GM19397 (cell line): Measurements from ENCODE around the gene IL23R.

ENCODE experiments used
- ATAC-seq: cut with Tn5 transposase; IDR thresholded peaks from one replicate; pipeline ENCODE4 v1.9.1; 2021; ENCODE audit warnings: mild to moderate bottlenecking, moderate library complexity; ENCODE audit not compliant: unreplicated experiment

IL23R gene

DNA sequence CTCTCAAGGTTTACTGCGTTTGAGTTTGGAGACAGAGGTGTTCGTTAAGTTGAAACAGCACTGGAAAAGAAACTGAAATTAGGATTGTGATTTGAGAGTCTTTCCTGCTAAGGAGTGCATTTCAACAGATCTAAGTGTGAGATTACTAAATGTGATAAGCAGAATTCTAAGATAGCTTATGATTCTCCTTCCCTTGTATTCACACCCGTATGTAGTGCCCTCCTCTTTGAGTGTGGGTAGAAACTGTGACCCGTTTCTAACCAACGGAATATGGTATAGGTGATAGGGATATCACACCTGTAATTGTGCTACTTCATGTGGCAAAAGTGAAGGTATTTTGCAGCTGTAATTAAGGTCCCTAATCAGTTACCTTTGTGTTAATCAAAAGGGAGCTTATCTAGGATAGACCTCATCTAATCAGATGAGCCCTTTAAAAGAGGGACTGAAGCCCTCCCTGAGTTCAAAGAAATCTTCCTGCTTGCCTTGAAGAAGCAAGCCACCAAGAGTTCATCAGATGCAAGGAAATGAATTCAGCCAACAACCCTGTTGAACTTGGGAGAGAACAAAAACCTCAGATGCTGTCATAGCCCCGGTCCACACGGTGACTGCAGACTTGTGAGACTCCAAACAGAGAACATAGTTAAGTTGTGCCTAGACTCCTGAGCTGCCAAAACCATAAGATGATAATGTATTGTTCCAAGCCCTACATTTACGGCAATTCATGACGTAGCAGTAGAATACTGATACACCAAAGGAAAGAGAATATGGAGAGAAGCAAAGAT, 128.8 kb downstream of the IL23R start:
- no peak for ATAC-seq

GRCh38 chr1:67298762-67299161, 132.5 kb downstream of the IL23R start:
- ATAC-seq, result no peak

DNA sequence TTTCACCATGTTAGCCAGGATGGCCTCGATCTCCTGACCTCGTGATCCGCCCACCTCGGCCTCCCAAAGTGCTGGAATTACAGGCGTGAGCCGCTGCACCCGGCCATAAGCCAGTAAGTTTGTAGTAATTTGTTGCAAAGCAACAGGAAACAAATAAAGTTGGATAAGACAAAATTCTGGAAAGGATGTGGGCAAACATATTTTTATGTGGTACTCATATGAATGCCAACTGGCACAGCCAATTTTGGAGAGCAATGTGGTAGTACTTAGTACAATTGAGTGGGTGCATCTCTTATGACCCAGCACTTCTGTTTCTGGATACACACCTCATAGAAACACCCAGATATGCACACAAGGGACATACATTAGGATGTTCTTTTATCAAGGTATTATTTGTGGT, 133.0 kb downstream of the IL23R start:
- no peak for ATAC-seq

- ATAC-seq, result no peak
Measured at GRCh38 chr1:67300561-67300960, 134.3 kb downstream of the IL23R start.

DNA sequence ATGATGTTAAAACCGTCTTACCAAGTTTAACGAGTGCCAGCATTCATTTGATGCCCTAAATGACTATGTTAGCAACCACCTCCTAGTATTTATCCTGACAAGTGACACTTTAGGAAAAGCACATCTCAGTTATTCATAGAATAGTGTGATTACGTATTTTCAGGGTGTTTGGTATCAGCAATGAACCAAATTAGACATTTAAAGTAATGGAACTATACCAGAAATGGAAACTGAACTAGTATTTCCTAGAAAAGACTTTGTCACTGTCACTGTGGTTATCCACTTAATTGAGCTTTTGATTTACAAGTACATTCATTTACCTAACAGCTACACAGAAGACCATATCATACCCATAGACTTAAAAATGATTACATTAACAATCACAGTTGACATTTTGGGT, 137.8 kb downstream of the IL23R start:
- no peak for ATAC-seq

DNA sequence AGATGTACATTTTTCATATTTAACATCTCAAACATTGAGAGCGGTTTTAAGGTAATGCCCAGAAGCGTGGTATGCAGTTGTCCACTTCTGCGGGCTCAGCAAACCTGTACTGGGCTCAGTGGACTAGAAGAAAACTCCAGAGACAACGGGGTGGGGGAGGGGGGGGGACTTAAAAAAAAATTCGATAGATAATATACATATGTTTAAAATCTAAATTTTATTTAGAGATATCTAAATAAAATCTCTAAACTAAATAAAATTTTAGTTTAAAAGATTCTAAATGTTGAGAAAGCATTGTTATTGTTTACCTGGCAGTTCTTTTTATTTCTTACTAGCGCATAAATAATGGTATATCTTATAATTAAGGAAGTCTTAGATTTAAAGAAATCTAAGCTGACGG, 140.3 kb downstream of the IL23R start:
- no peak for ATAC-seq

DNA sequence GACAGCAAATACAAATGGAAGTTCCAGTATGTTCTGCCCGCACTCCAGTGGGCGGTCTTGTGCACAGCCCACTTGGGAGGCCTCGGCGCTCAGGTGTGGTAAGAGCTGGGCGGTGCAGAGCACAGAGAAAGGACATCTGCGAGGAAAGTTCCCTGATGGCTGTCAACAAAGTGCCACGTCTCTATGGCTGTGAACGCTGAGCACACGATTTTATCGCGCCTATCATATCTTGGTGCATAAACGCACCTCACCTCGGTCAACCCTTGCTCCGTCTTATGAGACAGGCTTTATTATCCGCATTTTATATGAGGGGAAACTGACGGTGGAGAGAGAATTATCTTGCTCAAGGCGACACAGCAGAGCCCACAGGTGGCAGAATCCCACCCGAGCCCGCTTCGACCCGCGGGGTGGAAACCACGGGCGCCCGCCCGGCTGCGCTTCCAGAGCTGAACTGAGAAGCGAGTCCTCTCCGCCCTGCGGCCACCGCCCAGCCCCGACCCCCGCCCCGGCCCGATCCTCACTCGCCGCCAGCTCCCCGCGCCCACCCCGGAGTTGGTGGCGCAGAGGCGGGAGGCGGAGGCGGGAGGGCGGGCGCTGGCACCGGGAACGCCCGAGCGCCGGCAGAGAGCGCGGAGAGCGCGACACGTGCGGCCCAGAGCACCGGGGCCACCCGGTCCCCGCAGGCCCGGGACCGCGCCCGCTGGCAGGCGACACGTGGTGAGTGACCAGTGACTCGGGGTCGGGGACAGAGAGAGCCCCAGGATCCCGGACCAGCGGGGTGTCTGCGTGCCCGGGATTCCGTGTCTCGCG, 141.2 kb downstream of the IL23R start, which contains the start of gene IL12RB2:
IL12RB2 (plus strand) TSS at position 623 of the 810 bp plus-strand sequence. CDS start 12,496 bp downstream, outside the sequence.
- no peak for ATAC-seq

GRCh38 chr1:67308136-67308535, 141.9 kb downstream of the IL23R start:
- ATAC-seq, result no peak
